Endometrial microvascular endothelial cells (primary cell): ENCODE data around the gene RAB11FIP3. TPM values are rescaled to one million over a fixed set of nuclear protein-coding genes. Genes with fewer than 3 reads are reported as not detected.

Source experiments
- in situ Hi-C: cut with HindIII; loops from 2 replicates; pipeline ENCODE4 v1.10.0; 2017; ENCODE audit warnings: low sequenced_read_pairs, low pct_unique_long_range_greater_than_20kb; ENCODE audit errors: inconsistent ontology term
- total RNA-seq: library from RNA; depleted of rRNA; stranded (reverse); fragments of >200 nt; gene quantifications from one replicate; pipeline ENCODE4 v1.2.3, GENCODE V29; 2015; ENCODE audit errors: inconsistent ontology term

The RAB11FIP3 gene
- total RNA-seq, 1 donor from 2014 or later = 41.7 TPM

GRCh38 chr16:521381-522210 is 96.1 kb downstream of the RAB11FIP3 start:
- in situ Hi-C loops = no loop called here

GRCh38 chr16:522320-523096 is 97.1 kb downstream of the RAB11FIP3 start:
- in situ Hi-C loops = no loop called here

GRCh38 chr16:523097-523741 is 97.8 kb downstream of the RAB11FIP3 start:
- in situ Hi-C loops = no loop called here

- in situ Hi-C loops = no loop called here
Observed at GRCh38 chr16:524274-525040, 99.0 kb downstream of the RAB11FIP3 start.

- in situ Hi-C loops = no loop called here
Observed at GRCh38 chr16:525123-525519, 99.7 kb downstream of the RAB11FIP3 start.

GRCh38 chr16:525520-526180 is 100.2 kb downstream of the RAB11FIP3 start:
- in situ Hi-C loops = no loop called here

GRCh38 chr16:526181-527014 is 100.9 kb downstream of the RAB11FIP3 start:
- in situ Hi-C loops = no loop called here

GRCh38 chr16:527015-527903 is 101.8 kb downstream of the RAB11FIP3 start, which contains the start of gene CAPN15:
TSS of gene CAPN15 (plus strand) at chr16:527712. CDS start at chr16:546839, 19,127 bp downstream.
- in situ Hi-C loops = no loop called here

- in situ Hi-C loops = no loop called here
Observed at GRCh38 chr16:528111-529011, 102.9 kb downstream of the RAB11FIP3 start.

- in situ Hi-C loops = no loop called here
Observed at GRCh38 chr16:529012-529575, 103.6 kb downstream of the RAB11FIP3 start.

GRCh38 chr16:530111-530817 is 104.8 kb downstream of the RAB11FIP3 start:
- in situ Hi-C loops = no loop called here

GRCh38 chr16:531494-532125 is 106.2 kb downstream of the RAB11FIP3 start:
- in situ Hi-C loops = no loop called here

- in situ Hi-C loops = no loop called here
Observed at GRCh38 chr16:533391-534123, 108.1 kb downstream of the RAB11FIP3 start.

- in situ Hi-C loops = no loop called here
Observed at GRCh38 chr16:534135-534534, 108.7 kb downstream of the RAB11FIP3 start.
